Activated CD4-positive, CD25-positive, alpha-beta regulatory T cell (primary cell): Measurements from ENCODE around the gene FABP1.

Experiments
- DNase-seq, 4 experiments: peaks; one replicate each; lab custom pipeline; 2025; lab: John Stamatoyannopoulos, UW

FABP1 gene

GRCh38 chr2:88081924-88082608 is 45.8 kb downstream of the FABP1 start:
- no peak for DNase-seq

GRCh38 chr2:88080545-88080944 is 47.3 kb downstream of the FABP1 start:
- no peak for DNase-seq

DNA sequence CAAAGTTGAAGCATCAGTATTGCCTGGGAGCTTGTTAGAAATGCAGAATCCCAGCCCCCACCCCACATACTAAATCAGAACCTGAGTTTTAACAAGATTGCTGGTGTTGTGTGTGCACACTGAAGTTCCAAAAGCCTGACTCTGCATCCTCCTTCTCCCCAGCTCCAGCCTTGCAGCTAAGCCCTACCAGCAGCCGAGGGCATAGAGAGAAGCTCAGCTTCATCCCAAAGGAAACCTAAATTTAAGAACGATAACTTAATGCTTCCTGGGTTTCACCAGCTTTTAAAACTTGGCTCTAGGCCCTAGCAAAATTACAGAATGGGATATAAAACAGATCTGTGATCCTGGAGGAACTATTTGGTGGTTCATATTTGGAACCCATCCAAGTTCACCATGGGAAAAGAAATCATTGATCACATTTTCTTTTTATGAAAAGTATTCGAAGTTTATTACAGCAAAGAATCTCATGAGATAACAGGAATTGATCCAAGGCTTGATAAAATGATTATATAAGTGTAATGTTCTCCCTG is 49.2 kb downstream of the FABP1 start:
- DNase-seq = no peak

DNA sequence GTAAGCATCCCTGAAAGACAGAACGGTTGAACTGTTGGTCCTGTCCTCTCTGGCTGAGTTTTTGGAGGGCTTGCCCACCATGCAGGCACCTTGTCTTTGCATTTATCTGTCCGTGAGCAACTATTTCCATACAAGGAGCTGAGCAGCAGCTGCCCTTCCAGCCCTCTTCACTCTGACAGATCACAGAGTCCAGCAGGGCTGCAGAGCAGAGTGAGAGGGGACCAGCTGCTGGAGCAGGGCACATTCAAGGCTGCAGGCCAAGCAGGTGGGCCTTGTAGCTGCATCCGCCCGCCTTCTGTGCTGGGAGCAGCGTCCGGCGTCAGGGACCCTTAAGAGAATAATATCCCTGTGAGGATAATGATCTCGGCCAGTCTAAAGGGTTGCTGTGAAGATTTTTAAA is 50.8 kb downstream of the FABP1 start:
- no peak for DNase-seq

- DNase-seq = no peak
Measured at GRCh38 chr2:88074854-88075292, 53.0 kb downstream of the FABP1 start.

DNA sequence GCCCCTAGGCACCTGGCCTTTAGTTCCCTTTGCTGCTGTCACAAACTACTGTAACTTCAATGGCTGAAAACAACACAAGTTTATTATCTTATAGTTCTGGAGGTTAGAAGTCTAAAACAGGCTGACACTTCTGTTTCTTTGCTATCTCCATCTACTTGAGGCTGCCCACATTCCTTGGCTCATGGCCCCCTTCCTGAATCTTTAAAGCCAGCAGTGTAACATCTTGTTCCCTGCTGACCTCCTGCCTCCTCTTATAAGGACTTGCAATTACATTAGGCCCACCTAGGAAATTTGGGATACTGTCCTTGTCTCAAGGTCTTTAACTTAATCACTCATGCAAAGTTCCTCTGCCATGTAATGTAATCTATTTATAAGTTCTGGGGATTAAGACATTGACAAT is 53.7 kb downstream of the FABP1 start:
- no peak for DNase-seq
